ENCODE results near the gene RDH5.

Gene RDH5

DNA sequence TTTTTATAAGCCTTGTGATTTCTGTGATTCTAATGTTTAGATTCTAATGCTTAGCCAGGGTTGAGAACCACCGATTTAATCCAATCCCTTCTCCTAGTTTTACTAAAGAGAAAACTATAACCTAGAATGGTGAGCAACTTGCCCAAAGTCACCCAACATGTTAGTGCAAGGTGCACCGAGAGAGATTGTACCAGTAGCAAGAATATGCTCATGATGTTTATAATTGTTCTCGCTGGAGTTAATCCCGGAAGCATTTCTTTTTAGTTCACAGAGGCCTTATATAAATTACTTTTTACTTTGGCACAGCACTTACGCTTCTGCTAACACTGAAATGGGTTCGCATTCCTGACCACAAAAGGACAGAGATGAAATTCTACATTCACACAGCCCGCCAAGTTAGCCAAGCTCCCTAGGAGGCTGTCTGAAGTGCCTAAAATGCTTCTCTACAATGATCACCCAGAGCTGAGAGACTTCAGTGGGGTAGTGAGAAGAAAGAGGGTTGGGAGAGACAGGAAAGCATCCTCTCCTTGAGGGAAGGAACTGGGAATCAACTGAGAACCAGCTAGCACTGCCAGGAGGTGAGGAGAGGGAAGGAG lies 4.9 kb upstream of the RDH5 start:
- DNase-seq = no peak

DNA sequence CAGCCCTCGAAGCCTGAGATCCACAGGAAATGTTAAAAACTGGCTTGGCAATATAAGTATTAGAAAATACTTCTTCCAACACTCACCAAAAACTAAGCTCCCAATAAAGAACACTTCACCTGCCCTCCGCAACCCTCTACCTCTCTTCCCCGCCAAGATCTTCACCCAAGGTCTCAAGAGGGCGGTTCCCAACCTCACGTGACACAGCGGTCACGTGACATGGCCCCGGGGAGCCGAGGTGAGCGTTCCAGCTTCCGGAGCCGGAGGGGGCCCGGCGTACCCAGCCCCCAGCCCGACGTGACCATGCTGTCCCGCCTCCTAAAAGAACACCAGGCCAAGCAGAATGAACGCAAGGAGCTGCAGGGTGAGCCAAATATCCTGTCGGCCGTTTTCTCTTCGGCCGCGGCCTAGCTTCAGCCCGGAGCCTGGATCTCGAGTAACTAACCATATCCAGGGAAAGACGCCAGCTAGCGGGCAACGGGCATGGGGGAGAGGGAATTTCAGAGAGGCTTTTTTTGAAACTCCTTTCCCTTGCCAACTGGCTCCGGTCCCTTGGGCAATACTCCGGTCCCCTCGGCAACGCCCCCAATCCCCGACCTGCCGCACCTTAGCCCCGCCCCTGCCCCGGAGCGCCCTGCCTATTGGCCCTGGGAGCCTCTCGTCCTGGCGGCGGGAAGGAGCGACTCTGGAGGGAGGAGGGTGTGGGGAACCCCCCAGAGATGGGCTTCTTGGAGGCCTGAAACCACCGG lies 4.2 kb upstream of the RDH5 start, which contains the start of gene BLOC1S1:
Gene BLOC1S1 (plus strand): TSS at position 214 of the 749 bp plus-strand sequence. CDS start 6 bp downstream, at position 220.
- DNase-seq = peak; percentile 95

- no peak for DNase-seq
These were observed 3.6 kb upstream of the RDH5 start for GRCh38 chr12:55716582-55716957.

GRCh38 chr12:55717011-55718007 lies 2.9 kb upstream of the RDH5 start:
- DNase-seq = no peak

GRCh38 chr12:55718015-55718414 lies 2.2 kb upstream of the RDH5 start:
- DNase-seq = no peak

DNA sequence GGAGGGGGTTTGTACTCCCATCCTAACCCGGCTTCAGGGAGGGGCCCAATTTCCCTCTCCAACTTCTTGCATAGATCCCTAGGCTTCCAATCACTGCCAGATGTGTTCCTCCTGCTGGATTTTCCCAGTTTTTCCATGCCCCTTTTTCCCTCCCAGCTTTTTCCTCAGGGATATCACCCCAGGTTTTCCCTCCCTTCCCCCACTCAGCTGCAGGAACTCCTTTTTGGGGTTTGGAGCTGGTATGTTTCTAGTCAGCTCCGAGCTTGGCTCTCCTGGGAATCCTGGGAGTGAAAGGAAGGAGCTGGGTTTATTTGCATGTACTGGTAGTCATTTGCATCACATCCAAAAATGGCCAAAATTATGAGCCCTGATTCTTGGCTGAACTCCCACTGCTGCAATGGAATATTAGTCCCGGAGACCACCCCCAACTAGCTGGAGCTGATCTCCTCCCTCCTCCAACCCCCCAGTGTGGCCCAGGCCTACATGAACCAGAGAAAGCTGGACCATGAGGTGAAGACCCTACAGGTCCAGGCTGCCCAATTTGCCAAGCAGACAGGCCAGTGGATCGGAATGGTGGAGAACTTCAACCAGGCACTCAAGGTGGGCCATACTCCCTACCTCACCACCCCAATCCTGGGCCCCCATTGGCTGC lies 1.4 kb upstream of the RDH5 start:
- no peak for DNase-seq

DNA sequence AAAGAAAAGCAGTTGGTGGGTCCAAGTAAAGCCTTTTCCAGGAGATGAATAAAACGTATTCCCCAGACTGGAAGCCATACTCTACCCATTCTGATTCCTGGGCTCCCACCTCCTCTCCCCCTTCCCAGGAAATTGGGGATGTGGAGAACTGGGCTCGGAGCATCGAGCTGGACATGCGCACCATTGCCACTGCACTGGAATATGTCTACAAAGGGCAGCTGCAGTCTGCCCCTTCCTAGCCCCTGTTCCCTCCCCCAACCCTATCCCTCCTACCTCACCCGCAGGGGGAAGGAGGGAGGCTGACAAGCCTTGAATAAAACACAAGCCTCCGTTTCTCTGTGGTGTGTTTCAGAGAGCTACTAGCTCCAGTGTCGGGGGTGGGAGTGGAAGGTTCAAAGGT lies 822 bp upstream of the RDH5 start:
- DNase-seq = no peak

GRCh38 chr12:55720894-55721444 lies 776 bp downstream of the RDH5 start:
- DNase-seq = no peak

DNA sequence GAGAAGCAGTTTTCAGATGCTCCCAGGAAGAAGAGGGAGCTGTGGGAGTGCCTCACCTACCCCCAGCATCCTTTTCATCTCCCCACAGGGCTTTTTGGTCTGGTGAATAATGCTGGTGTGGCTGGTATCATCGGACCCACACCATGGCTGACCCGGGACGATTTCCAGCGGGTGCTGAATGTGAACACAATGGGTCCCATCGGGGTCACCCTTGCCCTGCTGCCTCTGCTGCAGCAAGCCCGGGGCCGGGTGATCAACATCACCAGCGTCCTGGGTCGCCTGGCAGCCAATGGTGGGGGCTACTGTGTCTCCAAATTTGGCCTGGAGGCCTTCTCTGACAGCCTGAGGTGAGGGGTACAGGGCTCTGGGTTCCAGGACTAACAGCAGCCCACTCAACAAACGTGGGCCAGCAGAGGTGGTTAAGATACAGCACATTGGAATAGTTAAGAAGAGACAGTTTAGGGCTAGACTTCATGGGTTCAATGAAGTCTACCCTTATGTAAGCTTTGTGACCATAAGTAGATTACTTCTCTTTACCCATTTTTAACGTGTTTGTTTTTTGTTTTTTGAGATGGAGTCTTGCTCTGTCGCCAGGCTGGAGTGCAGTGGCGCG lies 1.5 kb downstream of the RDH5 start:
- no peak for DNase-seq

DNA sequence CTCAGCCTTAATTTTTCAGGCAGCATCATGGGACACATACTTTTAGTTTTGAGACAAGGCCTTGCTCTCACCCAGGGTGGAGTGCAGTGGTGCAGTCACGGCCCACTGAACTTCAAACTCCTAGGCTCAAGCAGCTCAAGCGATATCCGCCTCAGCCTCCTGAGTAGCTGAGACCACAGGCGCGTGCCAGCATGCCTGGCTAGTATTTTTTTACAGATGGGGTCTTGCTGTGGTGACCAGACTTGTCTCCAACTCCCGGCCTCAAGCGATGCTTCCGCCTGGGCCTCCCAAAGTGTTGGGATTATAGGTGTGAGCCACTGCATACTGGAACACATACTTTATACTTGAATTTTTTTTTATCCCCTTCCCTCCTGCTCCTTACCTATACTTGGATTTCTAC lies 2.8 kb downstream of the RDH5 start:
- DNase-seq = no peak

GRCh38 chr12:55723516-55724225 lies 3.5 kb downstream of the RDH5 start:
- no peak for DNase-seq

DNA sequence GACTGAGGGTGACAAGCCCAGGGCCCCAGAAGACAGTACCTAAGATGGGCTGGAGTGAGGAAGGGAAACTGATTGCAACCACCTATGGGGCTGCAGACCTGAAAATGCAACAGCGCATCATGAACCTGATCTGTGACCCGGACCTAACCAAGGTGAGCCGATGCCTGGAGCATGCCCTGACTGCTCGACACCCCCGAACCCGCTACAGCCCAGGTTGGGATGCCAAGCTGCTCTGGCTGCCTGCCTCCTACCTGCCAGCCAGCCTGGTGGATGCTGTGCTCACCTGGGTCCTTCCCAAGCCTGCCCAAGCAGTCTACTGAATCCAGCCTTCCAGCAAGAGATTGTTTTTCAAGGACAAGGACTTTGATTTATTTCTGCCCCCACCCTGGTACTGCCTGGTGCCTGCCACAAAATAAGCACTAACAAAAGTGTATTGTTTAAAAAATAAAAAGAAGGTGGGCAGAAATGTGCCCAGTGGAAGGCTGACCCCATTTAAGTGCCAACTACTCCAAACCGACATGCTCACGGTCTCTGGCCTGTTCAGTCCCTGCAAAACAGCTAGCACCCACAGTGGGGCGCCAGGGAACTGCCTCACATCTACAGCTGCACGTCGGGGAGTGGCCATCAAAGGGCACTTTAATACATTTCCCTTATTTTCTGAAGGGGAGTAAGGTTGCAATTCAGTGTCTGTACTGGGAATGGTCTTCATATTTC lies 4.2 kb downstream of the RDH5 start:
- peak; percentile 54 for DNase-seq

DNA sequence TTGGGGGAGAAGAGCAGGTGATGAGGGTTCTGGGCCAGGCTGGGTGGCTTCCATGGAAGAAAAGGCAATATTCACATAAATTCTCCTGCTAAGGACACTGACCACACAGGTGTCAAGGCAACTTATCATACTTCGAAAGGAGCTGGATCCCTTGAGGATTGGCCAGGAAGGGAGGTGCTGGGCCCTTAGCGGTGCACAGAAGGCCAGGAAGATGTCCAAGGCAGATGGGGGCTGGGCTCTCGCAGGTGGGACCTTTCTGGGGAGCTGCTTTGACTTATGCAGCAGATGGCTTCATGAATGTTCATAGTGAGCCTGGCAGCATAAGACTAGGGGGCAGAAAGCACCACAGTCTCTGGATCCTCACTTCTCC lies 4.7 kb downstream of the RDH5 start:
- DNase-seq = no peak

DNA sequence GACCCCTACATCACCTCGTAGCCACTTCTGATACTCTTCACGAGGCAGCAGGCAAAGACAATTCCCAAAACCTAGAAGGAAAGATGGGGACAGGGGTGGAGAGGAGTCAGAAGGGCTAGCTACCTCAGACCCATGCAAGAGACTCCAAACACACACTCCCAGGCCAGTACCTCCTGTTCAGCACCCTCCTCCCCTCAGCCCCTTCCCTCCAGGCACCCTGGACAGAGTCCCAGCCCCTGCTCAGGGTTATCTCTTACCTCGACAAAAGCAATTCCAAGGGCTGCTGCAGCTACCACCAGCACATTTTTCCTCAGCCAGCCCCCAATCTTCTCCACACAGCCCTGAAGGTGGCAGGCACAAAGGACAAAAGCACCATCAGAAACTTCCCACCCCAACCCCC lies 5.4 kb downstream of the RDH5 start:
- no peak for DNase-seq

GRCh38 chr12:55726971-55727370 lies 6.8 kb downstream of the RDH5 start:
- no peak for DNase-seq

GRCh38 chr12:55727643-55728185 lies 7.5 kb downstream of the RDH5 start:
- DNase-seq = no peak

- DNase-seq = peak; percentile 30
These were observed 8.2 kb downstream of the RDH5 start for GRCh38 chr12:55728186-55728938.

GRCh38 chr12:55728939-55729818 lies 9.0 kb downstream of the RDH5 start, which contains the start of gene CD63:
TSS of gene CD63 (minus strand) at chr12:55729009. CDS start at chr12:55728341, 668 bp downstream.
- DNase-seq = peak; percentile 73
